ENCODE data around the gene WHRN. TPM values are rescaled to one million over a fixed set of nuclear protein-coding genes. Genes with fewer than 3 reads are reported as not detected.

Gene WHRN
- total RNA-seq, 1 experiment from 2014 or later = 24.3 TPM

GRCh38 chr9:114484854-114485443 lies 20.3 kb downstream of the WHRN start:
- no peak for TF ChIP-seq MXD4 (CRISPR knock-in tag; IDR thresholded peaks at IDR 0.05; ENCODE audit: borderline replicate concordance)
- no peak for TF ChIP-seq MAX (CRISPR knock-in tag; IDR thresholded peaks at IDR 0.05)
- TF ChIP-seq, protein P1, sequence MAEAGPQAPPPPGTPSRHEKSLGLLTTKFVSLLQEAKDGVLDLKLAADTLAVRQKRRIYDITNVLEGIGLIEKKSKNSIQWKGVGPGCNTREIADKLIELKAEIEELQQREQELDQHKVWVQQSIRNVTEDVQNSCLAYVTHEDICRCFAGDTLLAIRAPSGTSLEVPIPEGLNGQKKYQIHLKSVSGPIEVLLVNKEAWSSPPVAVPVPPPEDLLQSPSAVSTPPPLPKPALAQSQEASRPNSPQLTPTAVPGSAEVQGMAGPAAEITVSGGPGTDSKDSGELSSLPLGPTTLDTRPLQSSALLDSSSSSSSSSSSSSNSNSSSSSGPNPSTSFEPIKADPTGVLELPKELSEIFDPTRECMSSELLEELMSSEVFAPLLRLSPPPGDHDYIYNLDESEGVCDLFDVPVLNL (CRISPR knock-in tag; IDR thresholded peaks at IDR 0.05; ENCODE audit: borderline replicate concordance, low read depth) = no peak
- TF ChIP-seq JAZF1 (CRISPR knock-in tag; IDR thresholded peaks at IDR 0.05) = no peak
- no peak for TF ChIP-seq PRRX2 (CRISPR knock-in tag; IDR thresholded peaks at IDR 0.05)
- TF ChIP-seq, protein P2, sequence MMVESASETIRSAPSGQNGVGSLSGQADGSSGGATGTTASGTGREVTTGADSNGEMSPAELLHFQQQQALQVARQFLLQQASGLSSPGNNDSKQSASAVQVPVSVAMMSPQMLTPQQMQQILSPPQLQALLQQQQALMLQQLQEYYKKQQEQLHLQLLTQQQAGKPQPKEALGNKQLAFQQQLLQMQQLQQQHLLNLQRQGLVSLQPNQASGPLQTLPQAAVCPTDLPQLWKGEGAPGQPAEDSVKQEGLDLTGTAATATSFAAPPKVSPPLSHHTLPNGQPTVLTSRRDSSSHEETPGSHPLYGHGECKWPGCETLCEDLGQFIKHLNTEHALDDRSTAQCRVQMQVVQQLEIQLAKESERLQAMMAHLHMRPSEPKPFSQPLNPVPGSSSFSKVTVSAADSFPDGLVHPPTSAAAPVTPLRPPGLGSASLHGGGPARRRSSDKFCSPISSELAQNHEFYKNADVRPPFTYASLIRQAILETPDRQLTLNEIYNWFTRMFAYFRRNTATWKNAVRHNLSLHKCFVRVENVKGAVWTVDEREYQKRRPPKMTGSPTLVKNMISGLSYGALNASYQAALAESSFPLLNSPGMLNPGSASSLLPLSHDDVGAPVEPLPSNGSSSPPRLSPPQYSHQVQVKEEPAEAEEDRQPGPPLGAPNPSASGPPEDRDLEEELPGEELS (CRISPR knock-in tag; IDR thresholded peaks at IDR 0.05) = no peak
- no peak for TF ChIP-seq ZNF281 (CRISPR knock-in tag; IDR thresholded peaks at IDR 0.05)
- no peak for TF ChIP-seq PRDM15 (CRISPR knock-in tag; IDR thresholded peaks at IDR 0.05)
- no peak for TF ChIP-seq ZNF671 (CRISPR knock-in tag; IDR thresholded peaks at IDR 0.05)
- TF ChIP-seq HMGXB4 (CRISPR knock-in tag; IDR thresholded peaks at IDR 0.05) = no peak
- TF ChIP-seq ZNF219 (CRISPR knock-in tag; IDR thresholded peaks at IDR 0.05; ENCODE audit: borderline replicate concordance) = no peak
- no peak for TF ChIP-seq ZNF232 (CRISPR knock-in tag; IDR thresholded peaks at IDR 0.05)
- TF ChIP-seq ZNF121 (CRISPR knock-in tag; IDR thresholded peaks at IDR 0.05) = no peak
- no peak for TF ChIP-seq E2F5 (CRISPR knock-in tag; IDR thresholded peaks at IDR 0.05)
- TF ChIP-seq, protein P3, sequence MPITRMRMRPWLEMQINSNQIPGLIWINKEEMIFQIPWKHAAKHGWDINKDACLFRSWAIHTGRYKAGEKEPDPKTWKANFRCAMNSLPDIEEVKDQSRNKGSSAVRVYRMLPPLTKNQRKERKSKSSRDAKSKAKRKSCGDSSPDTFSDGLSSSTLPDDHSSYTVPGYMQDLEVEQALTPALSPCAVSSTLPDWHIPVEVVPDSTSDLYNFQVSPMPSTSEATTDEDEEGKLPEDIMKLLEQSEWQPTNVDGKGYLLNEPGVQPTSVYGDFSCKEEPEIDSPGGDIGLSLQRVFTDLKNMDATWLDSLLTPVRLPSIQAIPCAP (CRISPR knock-in tag; IDR thresholded peaks at IDR 0.05) = no peak
- TF ChIP-seq RELA (CRISPR knock-in tag; IDR thresholded peaks at IDR 0.05; ENCODE audit: borderline replicate concordance) = no peak
- TF ChIP-seq, protein P4, sequence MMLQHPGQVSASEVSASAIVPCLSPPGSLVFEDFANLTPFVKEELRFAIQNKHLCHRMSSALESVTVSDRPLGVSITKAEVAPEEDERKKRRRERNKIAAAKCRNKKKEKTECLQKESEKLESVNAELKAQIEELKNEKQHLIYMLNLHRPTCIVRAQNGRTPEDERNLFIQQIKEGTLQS (CRISPR knock-in tag; conservative IDR thresholded peaks at IDR 0.05) = no peak
- no peaks in the 10 kb centered on the region for H3K9me3 Mint-ChIP-seq
- ATAC-seq (no peak), DNase-seq (ENCODE audit: low spot score) (no peak)
- ChIA-PET CTCF (interaction anchor here (0.9 to 6.1 kb wide), 4 partner anchors 18 to 168 kb away, joined by 3 to 48 read pairs (median 18); partner anchors contain the start of gene WHRN), POLR2A (no interaction called here)
- peak overlapping the region; percentile 17; the same call in 1 of the 2 replicates for H3K27ac Mint-ChIP-seq
- H3K4me1 Mint-ChIP-seq = peaks cover 9% of the 10 kb centered on the region
- H3K36me3 Mint-ChIP-seq = no peaks in the 10 kb centered on the region
- H3K27me3 Mint-ChIP-seq (ENCODE audit: low read depth) = no peaks in the 10 kb centered on the region
- H3K4me3 Mint-ChIP-seq = no peak overlapping the region
